Stimulated activated CD4-positive, alpha-beta T cell treated with anti-CD3 and anti-CD28 coated beads, Interleukin-15, amount 100 ng/mL, for 48 hours (primary cell): Measurements from ENCODE around the gene UBALD1.
A peak's percentile ranks its signal among the peaks of the same experiment; 100 is the strongest.

Experiments used
- DNase-seq, 2 donors: peaks; one replicate each; pipeline ENCODE4 v3.0.0-alpha.2; 2020; ENCODE audit warnings: low read depth in 2 of 2

The UBALD1 gene

DNA sequence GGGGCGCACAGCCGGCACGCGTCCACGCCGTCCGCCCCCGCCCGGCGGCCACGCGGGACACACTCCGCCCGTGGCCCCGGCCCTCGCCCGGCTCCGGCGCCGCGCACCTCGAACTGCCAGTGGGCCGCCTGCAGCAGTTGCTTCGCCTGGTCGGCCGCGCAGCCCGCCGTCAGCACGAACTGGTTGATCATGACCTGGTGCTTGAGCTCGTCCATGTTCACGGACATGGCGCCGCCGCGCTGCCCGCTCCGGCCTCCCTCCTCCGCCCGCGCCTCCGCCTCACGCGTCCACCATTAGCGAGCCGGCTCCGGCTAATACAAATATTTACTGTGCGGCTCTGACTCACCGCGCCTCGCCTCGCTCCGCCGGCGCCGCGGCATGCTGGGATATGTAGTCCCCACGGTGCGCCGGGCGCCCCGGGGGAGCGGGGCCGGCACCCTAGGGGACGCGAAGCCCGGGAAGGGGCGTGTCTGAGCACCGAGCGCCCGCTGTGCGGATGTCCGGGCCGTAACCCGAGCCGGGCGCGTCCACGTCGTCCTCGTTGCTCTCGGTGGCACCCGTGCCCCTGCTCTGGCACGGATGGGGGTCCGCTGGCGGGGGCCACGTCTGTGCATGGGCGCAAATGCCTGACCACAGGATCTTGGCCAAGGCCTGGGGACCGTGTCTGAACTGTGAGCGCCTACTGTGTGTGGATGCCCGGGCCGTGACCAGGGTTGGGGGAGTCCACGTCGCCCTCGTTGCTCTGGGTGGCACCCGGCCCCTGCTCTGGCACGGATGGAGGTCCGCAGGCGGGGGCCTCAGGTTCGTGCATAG lies at the start of gene UBALD1:
UBALD1 (minus strand) TSS at position 318 of the 813 bp plus-strand sequence; CDS start at position 227, 91 bp downstream.
- peak; percentile 56 to 77 for DNase-seq

DNA sequence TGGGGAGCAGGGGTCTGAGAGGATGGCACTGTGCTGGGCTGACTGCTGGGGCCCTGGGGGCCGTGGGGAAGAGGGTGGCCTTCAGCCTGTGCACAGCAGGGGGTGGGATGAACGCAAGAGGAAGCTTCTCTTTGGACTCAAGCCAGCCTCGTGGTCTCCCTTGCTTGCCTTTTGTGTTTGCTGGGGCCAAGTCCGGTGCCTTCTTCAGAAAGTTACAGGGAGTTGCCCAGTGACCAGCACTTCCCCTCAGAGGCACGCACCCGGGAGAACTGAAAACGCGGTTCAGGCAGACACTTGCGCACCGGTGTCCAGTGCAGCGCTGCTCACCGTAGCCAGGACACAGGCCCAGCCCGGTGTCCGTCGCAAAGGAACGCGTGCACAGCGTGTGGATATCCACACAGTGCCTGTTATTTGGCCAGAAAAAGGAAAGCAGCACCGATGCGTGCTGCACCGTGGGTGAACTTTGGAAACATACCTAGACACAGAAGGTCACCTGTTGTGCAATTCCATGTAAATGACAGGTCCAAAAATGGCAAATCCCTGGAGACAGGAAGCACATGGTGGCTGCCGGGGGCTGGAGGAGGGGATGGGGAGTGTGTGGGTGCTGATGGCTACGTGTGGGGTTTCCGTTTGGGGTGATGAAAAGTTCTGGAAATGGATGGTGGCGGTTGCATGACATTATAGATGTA lies 49.2 kb upstream of the UBALD1 start:
- no peak for DNase-seq

DNA sequence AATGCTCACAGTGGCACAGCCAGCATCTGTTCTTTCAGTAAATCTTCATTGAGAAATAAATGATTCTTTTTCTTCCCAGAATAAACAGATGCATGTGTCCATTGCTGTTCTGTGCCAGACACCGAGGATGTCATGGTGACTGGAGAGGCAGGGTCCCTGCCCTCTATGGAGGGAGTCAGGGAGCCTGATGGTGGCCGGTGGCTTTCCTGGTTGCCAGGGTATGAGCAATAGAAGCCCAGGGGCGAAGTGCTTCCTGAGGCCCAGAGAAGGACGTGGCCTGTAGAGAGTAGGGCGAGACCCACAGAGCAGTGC lies 48.7 kb upstream of the UBALD1 start:
- no peak for DNase-seq

DNA sequence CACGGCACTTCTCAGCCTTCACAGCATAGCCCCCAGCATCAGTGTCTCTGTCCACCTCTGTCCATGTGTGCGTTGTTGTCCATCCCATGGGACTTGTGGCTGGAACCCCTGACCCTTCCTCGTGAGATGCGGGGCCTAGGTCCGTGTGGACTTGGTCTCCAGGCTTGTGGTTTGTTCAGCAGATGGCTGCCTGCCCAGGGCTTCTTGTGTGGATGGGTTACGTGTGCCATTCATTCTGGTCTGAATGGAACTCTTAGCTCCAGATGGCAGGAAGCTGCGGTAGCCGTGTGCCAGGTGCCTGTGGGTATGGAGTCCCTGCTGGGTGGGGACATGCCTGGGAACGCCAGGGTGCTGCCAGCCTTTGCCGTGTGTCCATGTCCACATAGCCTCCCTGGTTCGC lies 47.0 kb upstream of the UBALD1 start:
- DNase-seq, result no peak

- DNase-seq, result peak; percentile 64 to 83
Measured at GRCh38 chr16:4660454-4661007, 45.8 kb upstream of the UBALD1 start.

GRCh38 chr16:4659363-4660353 lies 45.0 kb upstream of the UBALD1 start:
- DNase-seq, result no peak

DNA sequence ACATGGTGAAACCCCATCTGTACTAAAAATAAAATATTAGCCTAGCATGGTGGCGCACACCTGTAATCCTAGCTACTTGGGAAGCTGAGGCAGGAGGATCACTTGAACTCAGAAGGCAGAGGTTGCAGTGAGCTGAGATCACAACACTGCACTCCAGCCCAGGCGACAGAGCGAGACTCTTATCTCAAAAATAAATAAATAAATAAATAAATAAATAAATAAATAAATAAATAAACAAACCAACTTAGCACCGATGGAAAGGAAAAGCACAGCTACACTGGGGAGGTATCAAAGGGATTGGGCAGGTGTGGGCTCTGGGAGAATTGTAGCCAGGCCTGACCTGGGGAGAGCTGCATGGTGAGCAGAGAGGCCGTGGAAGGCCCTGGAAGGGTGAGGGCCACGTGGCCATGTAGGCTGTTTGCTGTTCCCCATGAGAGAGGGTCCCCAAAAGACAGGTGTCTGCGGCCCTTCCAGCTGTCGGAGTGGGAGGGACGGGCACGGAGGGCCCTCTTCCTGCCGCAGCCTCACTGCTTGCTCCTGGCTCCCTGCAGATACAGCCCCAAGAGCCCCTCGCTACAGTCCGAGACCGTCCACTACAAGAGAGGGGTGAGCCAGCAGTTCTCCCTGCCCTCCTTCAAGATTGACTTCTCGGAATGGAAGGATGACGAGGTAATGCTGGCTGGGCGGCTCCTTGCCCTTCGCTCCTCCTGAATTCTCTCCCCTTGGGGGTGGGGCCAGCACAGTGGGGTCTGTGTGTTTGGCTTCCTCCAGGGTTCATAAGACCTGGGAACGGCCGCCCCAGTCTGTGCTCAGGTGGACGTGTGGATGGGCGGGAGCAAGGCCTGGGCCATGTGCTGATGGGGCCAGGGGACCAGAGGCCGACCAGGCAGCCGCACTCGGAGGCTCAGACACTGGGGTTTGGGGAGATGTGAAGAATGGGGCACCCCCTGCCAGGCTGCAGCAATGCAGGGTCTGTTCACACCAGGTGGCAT lies 42.3 kb upstream of the UBALD1 start:
- no peak for DNase-seq

GRCh38 chr16:4656221-4656620 lies 41.5 kb upstream of the UBALD1 start:
- DNase-seq, result no peak

- DNase-seq, result no peak
Measured at GRCh38 chr16:4655801-4656200, 41.1 kb upstream of the UBALD1 start.

- no peak for DNase-seq
Measured at GRCh38 chr16:4654964-4655590, 40.4 kb upstream of the UBALD1 start.

DNA sequence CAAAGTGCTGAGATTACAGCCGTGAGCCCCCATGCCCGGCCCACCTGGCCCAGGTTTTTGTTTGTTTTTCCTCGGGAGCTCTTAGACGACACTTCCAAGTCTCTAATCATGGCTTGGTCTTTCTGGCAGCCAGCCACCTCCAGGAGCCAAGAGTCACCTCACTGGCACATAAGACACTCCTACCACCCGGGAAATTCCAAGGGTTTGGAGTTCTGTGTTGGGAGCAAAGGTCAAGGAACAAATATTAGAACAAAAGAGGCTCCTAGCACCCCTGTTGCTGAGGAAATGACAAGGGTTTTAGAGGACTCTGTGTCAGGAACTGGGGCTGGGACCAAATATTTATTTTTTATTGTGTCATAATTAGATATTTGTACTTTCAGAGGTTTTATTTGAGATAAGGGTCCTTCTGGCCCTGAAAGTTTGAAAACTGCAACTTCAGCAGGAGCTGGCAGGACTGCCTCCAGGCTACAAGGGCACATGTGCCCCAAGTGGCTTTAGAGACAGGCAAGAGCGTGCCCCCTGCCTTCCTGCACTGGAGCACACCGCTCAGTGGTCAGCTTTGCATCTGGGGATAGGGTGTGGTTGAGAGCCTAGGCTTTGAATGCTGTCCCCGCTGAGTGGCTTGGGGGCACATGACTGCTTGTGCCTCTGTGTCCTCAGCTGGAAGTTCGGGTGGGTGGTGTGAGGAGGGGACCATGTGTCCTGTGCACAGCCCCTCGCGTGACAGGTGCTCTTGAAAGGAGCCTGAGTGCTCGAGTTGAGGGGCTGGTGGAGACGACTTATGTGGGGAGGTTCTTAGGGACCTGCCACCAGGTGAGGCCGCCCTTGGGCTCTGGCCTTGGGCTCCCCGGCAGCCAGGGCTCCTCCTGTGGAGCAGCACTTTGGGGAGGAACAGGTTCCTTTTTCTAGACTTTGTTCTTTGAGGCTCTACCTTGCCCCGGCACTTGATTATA lies 39.6 kb upstream of the UBALD1 start:
- DNase-seq, result no peak

GRCh38 chr16:4652561-4652960 lies 37.9 kb upstream of the UBALD1 start:
- DNase-seq, result no peak

- no peak for DNase-seq
Measured at GRCh38 chr16:4651827-4652226, 37.1 kb upstream of the UBALD1 start.

- DNase-seq, result peak; percentile 62 to 75
Measured at GRCh38 chr16:4650443-4651074, 35.9 kb upstream of the UBALD1 start.

DNA sequence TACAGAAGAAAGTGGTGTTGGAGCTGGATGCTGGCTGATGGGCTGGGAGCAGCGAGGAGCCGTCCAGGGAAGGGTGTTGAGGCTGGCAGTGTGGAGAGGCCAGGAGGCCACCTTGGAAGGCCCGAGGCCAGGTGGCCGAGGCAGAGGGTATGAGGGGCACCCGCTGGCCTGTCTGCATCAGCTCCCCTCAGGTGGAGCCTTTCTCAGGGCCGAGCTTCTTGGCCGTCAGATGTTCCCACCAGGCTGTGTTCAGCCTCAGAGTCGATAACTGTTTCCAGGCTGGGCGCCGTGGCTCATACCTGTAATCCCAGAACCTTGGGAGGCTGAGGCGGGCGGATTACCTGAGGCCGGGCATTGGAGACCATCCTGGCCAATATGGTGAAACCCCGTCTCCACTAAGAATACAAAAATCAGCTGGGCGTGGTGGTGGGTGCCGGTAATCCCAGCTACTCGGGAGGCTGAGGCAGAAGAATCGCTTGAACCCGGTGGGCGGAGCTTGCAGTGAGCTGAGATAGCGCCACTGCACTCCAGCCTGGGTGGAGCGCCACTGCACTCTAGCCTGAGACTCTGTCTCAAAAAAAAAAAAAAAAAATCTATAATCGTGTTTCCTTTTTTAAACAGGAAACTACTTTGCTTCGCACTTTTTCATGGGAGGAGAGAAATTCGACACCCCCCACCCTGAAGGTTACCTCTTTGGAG lies 35.2 kb upstream of the UBALD1 start:
- DNase-seq, result no peak

- no peak for DNase-seq
Measured at GRCh38 chr16:4648917-4649316, 34.2 kb upstream of the UBALD1 start.

DNA sequence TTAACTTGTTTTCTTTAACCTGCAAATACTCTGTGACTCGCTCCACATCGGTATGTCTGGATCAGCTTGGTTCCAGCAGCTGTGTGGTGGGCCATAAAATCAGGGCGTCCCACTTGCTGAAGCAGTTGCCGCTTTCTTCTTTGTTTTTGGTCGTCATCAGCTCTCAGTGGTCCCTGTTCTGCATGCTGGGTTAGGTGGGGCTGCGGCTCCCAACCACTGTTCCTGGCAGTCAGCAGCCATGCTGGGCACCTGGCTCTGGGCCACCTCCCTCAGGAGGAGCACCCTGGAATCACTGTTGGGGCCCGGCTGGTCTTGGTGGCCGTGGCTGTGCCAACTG lies 32.9 kb upstream of the UBALD1 start:
- DNase-seq, result no peak
